Spleen (tissue), 7 donors: ENCODE measurements around the gene SYCP1.

Experiments
- POLR2A ChIP-seq, 3 donors: fragments of 450-650 bp; IDR thresholded peaks; one replicate each; pipeline ENCODE4 v1.5.1; 2017; ENCODE audit warnings: antibody characterized with exemption in 3 of 3, mild to moderate bottlenecking in 1 of 3
- POLR2AphosphoS5 ChIP-seq, 3 donors: sonication (generic); formaldehyde crosslinking; IDR thresholded peaks; one replicate each; pipeline ENCODE4 v1.5.1; 2017; ENCODE audit warnings: antibody characterized with exemption in 3 of 3
- TF ChIP-seq, protein P1 (sequence below), 11 experiments: fragments of 200-600 bp in 7 of 11; fragments of 450-650 bp in 4 of 11; sonication (generic) in 4 of 11; IDR thresholded peaks in 8 of 11; conservative IDR thresholded peaks in 3 of 11; 1 replicate in 7 of 11; 2 replicates in 4 of 11; pipeline versions ENCODE4 v1.4.0 to v1.8.0; 2016 to 2021; ENCODE audit warnings: antibody characterized with exemption in 11 of 11, inconsistent platforms in 4 of 11, mild to moderate bottlenecking in 1 of 11
- donor health status: DM: no; HTN: no; CAD: no; lungs with moderate emphysema.
- donor health status: DM: no; HTN: no; CAD: no.
- donor health status: DM: no; HTN: no; CAD: no.

DNA sequence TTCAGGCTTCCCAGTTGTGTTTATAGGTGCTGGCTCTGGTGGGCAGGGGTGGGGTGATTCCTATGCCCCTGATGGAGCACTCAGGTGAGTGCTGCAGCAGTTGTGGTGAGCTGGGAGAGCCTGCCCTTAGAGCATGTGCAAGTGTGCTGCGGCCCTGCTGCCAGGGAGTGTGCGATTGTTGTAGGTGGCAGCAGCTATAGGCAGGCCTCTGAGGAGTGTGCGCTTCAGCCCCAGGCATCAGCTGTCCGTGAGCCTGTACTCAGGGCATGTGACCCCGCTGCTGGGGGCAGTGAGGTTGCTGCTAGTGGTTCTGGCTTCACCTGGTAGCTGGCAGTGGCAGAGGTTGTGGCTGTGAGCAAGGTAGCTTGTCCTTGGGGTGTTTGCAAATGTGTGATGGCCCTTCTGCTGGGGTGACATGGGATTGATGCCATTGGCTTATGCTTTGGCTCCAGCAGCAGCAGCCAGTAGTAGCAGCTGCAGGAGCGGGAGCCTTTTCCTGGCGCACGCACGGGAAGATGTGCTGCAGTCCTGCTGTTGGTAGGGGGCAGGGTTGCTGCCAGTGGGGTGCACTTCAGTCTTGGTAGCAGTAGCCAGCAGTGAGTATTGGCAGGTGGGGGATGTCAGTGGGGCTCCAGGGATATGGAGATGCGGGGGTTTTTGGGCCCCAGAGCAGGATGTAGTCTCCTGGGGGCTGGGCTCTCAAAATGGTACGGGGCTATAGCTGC is 37.7 kb downstream of the SYCP1 start:
- TF ChIP-seq, protein P1, sequence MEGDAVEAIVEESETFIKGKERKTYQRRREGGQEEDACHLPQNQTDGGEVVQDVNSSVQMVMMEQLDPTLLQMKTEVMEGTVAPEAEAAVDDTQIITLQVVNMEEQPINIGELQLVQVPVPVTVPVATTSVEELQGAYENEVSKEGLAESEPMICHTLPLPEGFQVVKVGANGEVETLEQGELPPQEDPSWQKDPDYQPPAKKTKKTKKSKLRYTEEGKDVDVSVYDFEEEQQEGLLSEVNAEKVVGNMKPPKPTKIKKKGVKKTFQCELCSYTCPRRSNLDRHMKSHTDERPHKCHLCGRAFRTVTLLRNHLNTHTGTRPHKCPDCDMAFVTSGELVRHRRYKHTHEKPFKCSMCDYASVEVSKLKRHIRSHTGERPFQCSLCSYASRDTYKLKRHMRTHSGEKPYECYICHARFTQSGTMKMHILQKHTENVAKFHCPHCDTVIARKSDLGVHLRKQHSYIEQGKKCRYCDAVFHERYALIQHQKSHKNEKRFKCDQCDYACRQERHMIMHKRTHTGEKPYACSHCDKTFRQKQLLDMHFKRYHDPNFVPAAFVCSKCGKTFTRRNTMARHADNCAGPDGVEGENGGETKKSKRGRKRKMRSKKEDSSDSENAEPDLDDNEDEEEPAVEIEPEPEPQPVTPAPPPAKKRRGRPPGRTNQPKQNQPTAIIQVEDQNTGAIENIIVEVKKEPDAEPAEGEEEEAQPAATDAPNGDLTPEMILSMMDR (IDR thresholded peaks at IDR 0.05 in 8 of 11, conservative IDR thresholded peaks at IDR 0.05 in 3 of 11), result no peak
- no peak for TF ChIP-seq POLR2AphosphoS5 (IDR thresholded peaks at IDR 0.05)
- no peak for TF ChIP-seq POLR2A (IDR thresholded peaks at IDR 0.05)
